Thyroid gland (tissue), 4 donors: ENCODE measurements around the gene WFIKKN2. TPM values are rescaled to one million over a fixed set of nuclear protein-coding genes. Genes with fewer than 3 reads are reported as not detected.

Experiments used
- DNase-seq, 2 donors: peaks; one replicate each; pipeline ENCODE4 v3.0.0-alpha.2; 2019
- H3K27ac ChIP-seq, 3 donors: fragments of 200-600 bp; sonication (generic); 1 replicate in 2 of 3; 2 replicates in 1 of 3; pipeline ENCODE4 v1.5.1; 2016 to 2019; ENCODE audit warnings: mild to moderate bottlenecking in 1 of 3, moderate library complexity in 1 of 3
- H3K27me3 ChIP-seq: fragments of 200-600 bp; sonication (generic); one replicate; pipeline ENCODE4 v1.5.1; 2019
- H3K36me3 ChIP-seq, 2 donors: fragments of 200-600 bp; sonication (generic); one replicate each; pipeline ENCODE4 v1.5.1; 2016 to 2019
- H3K4me1 ChIP-seq, 2 donors: fragments of 200-600 bp; sonication (generic); one replicate each; pipeline ENCODE4 v1.5.1; 2017 to 2019
- H3K4me3 ChIP-seq, 3 donors: fragments of 200-600 bp; sonication (generic); replicated peaks in 1 of 3; 1 replicate in 2 of 3; 2 replicates in 1 of 3; pipeline ENCODE4 v1.5.1; 2016; ENCODE audit warnings: mild to moderate bottlenecking in 1 of 3
- H3K9me3 ChIP-seq: fragments of 200-600 bp; sonication (generic); one replicate; pipeline ENCODE4 v1.5.1; 2017
- CTCF ChIP-seq, 6 experiments: fragments of 200-600 bp in 3 of 6; fragments of 450-650 bp in 3 of 6; sonication (generic) in 3 of 6; IDR thresholded peaks; one replicate each; pipeline ENCODE4 v1.5.1; 2016 to 2019; ENCODE audit warnings: antibody characterized with exemption in 6 of 6, mild to moderate bottlenecking in 2 of 6, inconsistent platforms in 1 of 6, moderate library complexity in 1 of 6
- POLR2A ChIP-seq, 2 donors: fragments of 450-650 bp; IDR thresholded peaks; one replicate each; pipeline ENCODE4 v1.6.1; 2017; ENCODE audit warnings: antibody characterized with exemption in 2 of 2, mild to moderate bottlenecking in 2 of 2, moderate library complexity in 1 of 2
- whole genome bisulfite sequencing, 2 donors: methylation state at CpG; one replicate each; pipeline ENCODE4 v1.1.5; 2017; 5-methylcytosine and 5-hydroxymethylcytosine counted together
- intact Hi-C: fragments of 100-400 bp; cut with DNase I; formaldehyde crosslinking; loops from one replicate; pipeline ENCODE4 v1.15.1; 2023
- total RNA-seq, 4 donors: library from RNA; depleted of rRNA; stranded (reverse); fragments of >200 nt; gene quantifications; one replicate each; pipeline ENCODE4 v1.2.3, GENCODE V29; 2016

WFIKKN2 gene
- total RNA-seq, 4 donors from 2014 or later = 0.11 TPM; not detected in 3

DNA sequence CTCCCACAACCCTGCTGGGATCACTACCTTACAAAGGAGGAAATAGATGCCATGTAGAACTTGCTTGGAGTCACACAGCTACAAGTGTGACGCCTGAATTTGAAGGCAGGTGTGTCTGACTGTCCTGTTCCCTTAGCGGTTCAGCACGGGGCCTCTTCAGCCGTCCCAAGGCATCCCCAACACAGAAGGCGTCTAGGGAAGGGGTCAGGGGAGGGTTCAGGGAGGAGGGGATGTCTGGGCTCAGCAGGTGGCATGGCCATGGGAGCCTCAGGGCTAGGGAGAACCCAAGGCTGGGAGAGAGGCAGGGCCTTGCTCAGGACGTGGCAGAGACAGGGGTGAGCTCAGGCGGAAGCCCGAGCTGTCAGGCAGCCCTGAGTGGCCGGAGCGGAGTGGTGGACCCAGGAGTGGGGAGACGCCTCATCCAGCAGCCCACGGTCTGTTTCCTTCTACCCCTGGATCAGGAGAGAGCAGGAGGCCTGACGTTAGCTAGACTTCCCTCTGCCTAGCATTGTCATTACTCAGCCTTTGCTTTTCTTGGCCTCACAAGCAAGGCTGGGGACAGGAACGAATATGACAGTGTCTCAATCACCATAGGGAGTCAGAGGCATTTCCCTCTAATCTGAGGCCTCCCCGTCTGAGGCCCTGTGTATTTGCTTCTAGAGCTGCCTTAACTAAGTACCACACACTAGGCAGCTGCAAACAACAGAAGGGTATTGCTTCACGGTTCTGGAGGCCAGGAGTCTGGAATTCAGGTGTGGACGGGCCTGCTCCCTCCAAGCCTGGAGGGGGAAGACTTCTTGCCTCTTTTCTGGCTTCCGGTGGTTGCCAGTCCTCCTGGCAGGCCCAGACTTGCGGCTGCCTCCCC is 36.7 kb upstream of the WFIKKN2 start:
- H3K4me1 ChIP-seq = peaks cover 0 to 5% of the 10 kb centered on the region in 2 donors
- H3K4me3 ChIP-seq = no peak overlapping the region
- no peak overlapping the region for H3K27ac ChIP-seq
- intact Hi-C loops = no loop called here
- H3K9me3 ChIP-seq = no peaks in the 10 kb centered on the region
- 95 to 97% methylated on average over 18 to 19 of the region's 19 CpGs for WGBS, 2 donors
- H3K27me3 ChIP-seq = no peaks in the 10 kb centered on the region
- H3K36me3 ChIP-seq = no peaks in the 10 kb centered on the region
- TF ChIP-seq CTCF (IDR thresholded peaks at IDR 0.05) (no peak), POLR2A (IDR thresholded peaks at IDR 0.05) (no peak)
- DNase-seq = no peak

- WGBS, 2 donors = 91% methylated on average over 8 to 9 of the region's 9 CpGs
- Histone ChIP-seq H3K4me3 (no peak overlapping the region), H3K36me3 (no peaks in the 10 kb centered on the region), H3K27me3 (no peaks in the 10 kb centered on the region), H3K27ac (no peak overlapping the region), H3K4me1 (peaks cover 0 to 5% of the 10 kb centered on the region in 2 donors), H3K9me3 (no peaks in the 10 kb centered on the region)
- intact Hi-C loops = no loop called here
- DNase-seq = no peak
- TF ChIP-seq POLR2A (IDR thresholded peaks at IDR 0.05) (no peak), CTCF (IDR thresholded peaks at IDR 0.05) (no peak)
These were observed 35.8 kb upstream of the WFIKKN2 start for GRCh38 chr17:50799582-50799981.

DNA sequence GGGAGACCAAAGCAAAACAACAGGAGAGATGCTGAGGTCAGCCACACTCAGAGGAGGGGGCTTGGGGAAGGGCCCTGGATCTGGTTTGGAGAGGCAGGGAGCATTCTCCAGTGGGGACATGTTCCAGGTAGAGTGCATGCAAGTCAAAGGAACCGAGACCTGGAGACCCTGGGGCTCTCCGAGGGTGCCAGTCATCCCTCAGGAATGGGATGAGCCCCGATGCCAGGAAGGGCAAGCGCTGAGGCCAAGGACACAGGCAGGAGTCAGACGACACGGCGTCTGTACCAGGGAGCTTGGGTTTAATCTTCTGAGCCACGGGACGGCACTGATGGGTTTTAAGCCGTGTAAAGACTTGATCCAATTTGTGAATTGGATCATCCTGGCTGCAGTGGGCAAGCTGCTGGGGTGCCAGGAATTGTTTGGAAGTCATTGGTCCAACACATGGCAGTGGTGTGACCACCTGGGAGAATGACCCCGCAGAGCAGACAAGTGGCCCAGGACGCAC is 35.1 kb upstream of the WFIKKN2 start:
- 89 to 94% methylated on average over 7 to 12 of the region's 12 CpGs for WGBS, 2 donors
- H3K27ac ChIP-seq = no peak overlapping the region
- no peak overlapping the region for H3K4me3 ChIP-seq
- H3K9me3 ChIP-seq = no peaks in the 10 kb centered on the region
- peaks cover 0 to 5% of the 10 kb centered on the region in 2 donors for H3K4me1 ChIP-seq
- TF ChIP-seq CTCF (IDR thresholded peaks at IDR 0.05) = no peak
- TF ChIP-seq POLR2A (IDR thresholded peaks at IDR 0.05) = no peak
- no peaks in the 10 kb centered on the region for H3K36me3 ChIP-seq
- H3K27me3 ChIP-seq = no peaks in the 10 kb centered on the region
- no peak for DNase-seq
- intact Hi-C loops = no loop called here

DNA sequence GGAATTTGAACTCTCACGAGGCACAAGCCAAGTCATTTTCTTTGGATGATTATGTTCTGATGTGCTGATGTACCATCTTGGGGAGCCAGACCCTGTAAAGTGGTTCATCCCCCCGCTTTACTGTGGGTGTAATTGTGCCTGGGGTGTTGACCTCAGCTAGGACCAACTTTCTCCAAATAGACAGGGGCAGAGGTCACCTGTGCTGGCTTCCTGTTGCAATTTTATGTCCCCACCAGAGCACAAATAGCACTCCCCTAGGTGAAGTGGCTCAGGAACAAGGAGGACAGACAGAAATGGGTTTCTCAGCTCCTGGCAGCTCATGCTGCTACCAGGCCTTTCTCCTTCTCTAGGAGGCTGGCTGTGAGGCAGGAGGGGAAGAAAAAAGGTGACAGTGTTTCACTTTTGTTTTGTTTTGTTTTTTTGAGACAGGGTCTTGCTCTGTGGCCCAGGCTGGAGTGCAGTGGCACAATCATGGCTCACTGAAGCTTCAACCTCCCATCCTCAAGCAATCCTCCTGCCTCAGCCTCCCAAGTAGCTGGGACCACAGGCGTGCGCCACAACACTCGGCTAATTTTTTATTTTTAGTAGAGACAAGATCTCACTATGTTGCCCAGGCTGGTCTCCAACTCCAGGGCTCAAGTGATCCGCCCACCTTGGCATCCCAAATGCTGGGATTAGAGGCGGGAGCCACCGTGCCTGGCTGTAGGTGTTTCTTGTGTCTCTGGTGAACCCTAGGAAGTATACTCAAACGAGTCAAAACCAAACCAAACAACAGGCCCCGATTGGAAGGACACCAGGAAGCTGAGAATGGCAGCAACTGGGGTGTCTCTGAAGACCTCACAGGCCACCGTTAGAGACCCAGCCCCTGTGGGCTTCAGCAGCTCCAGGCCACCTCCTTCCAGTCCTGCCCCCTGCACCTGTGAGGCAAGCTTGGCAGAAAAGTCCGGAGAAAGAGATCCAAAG is 32.5 kb upstream of the WFIKKN2 start:
- no peaks in the 10 kb centered on the region for H3K9me3 ChIP-seq
- DNase-seq = no peak
- intact Hi-C loops = no loop called here
- H3K27ac ChIP-seq = no peak overlapping the region
- WGBS, 2 donors = 88% methylated on average over 12 of the region's 12 CpGs
- no peak for TF ChIP-seq POLR2A (IDR thresholded peaks at IDR 0.05)
- no peak for TF ChIP-seq CTCF (IDR thresholded peaks at IDR 0.05)
- H3K4me1 ChIP-seq = peaks cover 0 to 8% of the 10 kb centered on the region in 2 donors
- no peaks in the 10 kb centered on the region for H3K27me3 ChIP-seq
- H3K4me3 ChIP-seq = no peak overlapping the region
- no peaks in the 10 kb centered on the region for H3K36me3 ChIP-seq
